Inflammatory macrophage (primary cell): ENCODE data around the gene GOLGA8M.
"Not testable (repeated sequence)": the region's sequence is repeated elsewhere in the genome, so short reads cannot be mapped to it uniquely, and the experiment has no call there.

Experiments
- DNase-seq, 2 donors: peaks; one replicate each; pipeline ENCODE4 v3.0.0-alpha.2; 2020 to 2022

GOLGA8M gene

DNA sequence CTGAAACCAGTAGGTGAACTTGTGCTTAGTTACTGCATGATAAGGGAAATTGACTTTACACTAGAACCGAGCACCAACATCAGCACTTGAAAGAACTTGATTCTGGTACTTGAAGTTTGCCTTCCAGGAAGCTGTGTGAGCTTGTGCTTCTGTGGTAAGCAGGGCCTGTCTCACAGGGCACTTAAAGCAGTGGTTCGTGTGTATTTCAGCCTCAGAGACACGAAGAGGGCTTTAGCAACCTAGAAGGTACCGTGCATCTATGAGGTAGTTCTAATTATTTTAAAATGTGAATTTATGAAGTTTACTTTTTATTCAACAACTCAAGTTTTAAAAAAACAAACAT lies 56.2 kb downstream of the GOLGA8M start:
- not testable (repeated sequence) for DNase-seq

DNA sequence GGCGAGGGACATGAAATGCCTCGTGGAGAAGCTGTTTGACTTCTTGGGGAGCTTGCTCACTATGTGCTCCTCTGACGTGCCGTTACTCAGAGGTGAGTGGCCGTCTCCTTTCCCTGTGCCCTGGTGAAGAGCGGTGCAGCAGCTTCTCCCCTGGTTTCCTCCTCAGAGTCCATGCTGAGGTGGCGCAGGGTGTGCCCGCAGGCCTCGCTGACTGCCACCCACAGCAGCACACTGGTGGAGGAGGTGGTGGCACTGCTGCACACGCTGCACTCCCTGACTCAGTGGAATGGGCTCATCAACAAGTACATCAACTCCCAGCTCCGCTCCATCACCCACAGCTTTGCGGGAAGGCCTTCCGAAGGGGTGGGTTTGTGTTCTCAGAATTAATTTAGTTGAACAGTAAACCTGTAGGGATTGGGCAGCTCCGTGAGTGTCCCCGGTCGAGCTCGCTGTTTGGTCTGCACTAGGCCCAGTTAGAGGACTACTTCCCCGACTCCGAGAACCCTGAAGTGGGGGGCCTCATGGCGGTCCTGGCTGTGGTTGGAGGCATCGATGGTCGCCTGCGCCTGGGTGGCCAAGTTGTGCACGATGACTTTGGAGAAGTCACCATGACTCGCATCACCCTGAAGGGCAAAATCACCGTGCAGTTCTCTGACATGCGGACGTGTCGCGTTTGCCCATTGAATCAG lies 56.7 kb downstream of the GOLGA8M start:
- DNase-seq = not testable (repeated sequence)

DNA sequence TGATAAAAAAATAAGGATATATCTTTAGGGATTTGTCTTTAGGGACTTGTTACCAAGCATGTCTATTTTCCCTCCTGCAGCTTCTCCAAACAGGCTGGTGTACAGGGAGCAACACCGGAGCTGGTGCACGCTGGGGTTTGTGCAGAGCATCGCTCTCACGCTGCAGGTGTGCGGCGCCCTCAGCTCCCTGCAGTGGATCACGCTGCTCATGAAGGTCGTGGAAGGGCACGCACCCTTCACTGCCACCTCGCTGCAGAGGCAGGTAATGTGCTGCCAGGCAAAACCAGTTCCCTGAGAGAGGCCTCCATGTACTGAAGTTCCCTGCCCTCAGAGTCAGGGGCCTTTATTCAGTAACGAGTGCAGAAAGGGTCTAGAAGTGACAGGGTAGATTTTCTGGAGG lies 58.0 kb downstream of the GOLGA8M start:
- DNase-seq = not testable (repeated sequence)

DNA sequence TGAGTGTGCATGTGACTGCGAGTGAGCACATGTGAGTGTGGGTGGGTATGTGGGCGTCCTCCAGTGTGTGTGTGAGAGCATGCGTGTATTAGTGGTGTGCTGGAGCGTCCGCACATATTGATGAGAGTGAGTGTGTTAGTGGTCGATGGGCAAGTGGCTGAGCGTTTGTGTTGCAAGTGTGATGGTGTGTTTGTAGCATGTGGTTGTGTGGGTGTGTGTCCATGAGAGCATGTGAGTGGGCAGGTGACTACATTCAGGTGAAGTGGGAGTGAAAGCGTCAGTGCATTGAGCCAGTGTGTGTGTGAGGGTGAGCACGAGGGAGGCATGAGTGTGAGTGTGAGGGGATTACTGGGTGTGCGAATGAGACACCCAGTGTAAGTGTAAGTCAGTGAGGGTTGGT lies 59.7 kb downstream of the GOLGA8M start:
- DNase-seq = not testable (repeated sequence)
